COR-L47 (cell line): ENCODE measurements around the gene KRT7.
"Not testable (repeated sequence)": the region's sequence is repeated elsewhere in the genome, so short reads cannot be mapped to it uniquely, and the experiment has no call there.

Experiments
- DNase-seq: peaks from one replicate; lab custom pipeline; 2025; lab: John Stamatoyannopoulos, UW

The KRT7 gene

DNA sequence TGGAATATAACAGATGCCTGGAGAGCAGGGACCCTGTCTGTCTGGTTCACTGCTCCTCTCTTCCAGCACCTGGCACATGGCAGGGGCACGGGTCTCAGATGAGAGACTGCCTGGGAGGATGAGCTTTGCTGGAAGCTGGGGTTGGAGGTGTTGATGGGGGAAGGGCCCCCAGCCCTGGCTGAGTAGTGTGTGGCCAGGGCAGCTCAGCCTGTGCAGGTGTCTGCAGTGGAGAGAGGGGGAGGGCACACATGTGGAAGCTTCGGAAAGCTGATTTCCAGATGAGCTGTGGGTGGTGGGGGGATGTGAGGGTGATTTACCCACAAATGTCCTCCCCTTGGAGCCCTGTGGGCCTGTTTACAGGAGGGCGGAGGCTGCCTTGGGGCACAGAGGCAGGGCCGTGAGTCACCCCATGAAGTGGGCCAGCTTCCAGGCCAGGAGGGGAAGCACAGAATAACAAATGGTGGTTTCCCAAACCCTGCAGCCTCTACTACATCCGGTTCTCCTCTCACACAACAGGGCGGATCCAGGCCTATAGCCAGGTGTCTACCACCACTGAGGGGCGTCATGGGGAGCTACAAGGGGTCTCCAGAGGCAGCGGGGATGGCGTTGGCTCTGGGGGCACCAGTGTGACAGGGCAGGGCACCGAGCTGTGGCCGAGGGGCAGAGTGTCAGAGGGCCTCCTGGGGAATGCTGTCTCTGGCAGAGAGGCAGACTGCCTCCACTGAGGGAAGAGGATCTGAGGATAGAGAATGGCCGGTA, 11.0 kb downstream of the KRT7 start:
- DNase-seq, result peak; percentile 57

DNA sequence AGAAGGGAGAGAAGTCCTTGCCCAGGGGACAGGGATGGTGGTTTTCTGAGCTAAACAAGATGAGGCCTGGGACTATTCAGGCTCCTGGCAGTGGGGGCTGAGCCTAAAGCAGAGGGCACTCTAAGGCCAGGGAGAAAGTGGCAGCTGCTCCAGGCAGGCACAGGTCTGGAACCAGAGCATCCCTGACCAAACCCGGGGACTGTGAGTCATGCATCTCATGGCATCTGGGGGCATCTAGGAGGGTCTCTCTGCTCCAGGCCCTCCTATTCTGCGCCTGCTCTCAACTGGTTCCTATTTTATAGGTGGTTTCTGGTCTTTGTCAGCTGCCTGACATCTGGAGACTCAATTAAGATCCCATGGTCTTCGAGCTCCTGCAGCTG, 11.6 kb downstream of the KRT7 start:
- no peak for DNase-seq

DNA sequence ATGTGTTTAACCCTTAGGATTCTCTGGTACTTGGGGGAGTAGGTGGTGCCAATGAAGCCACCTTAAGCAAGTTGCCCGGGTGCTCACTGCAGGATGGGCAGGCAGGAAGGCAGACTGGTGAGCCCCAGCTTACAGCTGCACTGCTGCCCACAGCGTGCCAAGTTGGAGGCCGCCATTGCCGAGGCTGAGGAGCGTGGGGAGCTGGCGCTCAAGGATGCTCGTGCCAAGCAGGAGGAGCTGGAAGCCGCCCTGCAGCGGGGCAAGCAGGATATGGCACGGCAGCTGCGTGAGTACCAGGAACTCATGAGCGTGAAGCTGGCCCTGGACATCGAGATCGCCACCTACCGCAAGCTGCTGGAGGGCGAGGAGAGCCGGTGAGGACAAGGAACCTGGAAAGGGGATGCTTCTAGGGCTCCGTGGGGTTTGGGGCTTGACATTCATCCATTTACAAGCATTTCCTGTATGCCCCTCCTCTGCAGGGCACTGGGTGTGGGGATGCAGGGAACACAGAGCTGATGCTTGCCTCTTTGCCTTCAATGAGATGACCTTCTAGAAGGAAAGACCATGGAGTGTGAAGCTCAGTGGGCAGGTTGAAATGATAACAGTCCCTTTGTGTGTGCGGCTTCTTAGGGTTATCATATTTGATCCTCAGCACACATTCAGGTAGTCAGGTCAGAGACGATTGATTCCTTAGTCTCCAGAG, 12.4 kb downstream of the KRT7 start:
- no peak for DNase-seq

- DNase-seq, result no peak
Observed at GRCh38 chr12:52245962-52246569, 13.0 kb downstream of the KRT7 start.

GRCh38 chr12:52246720-52247621, 13.9 kb downstream of the KRT7 start:
- DNase-seq, result no peak

GRCh38 chr12:52247622-52248540, 14.8 kb downstream of the KRT7 start:
- DNase-seq, result no peak

GRCh38 chr12:52248541-52249461, 15.8 kb downstream of the KRT7 start:
- DNase-seq, result no peak

- no peak for DNase-seq
Observed at GRCh38 chr12:52249511-52250047, 16.5 kb downstream of the KRT7 start.

DNA sequence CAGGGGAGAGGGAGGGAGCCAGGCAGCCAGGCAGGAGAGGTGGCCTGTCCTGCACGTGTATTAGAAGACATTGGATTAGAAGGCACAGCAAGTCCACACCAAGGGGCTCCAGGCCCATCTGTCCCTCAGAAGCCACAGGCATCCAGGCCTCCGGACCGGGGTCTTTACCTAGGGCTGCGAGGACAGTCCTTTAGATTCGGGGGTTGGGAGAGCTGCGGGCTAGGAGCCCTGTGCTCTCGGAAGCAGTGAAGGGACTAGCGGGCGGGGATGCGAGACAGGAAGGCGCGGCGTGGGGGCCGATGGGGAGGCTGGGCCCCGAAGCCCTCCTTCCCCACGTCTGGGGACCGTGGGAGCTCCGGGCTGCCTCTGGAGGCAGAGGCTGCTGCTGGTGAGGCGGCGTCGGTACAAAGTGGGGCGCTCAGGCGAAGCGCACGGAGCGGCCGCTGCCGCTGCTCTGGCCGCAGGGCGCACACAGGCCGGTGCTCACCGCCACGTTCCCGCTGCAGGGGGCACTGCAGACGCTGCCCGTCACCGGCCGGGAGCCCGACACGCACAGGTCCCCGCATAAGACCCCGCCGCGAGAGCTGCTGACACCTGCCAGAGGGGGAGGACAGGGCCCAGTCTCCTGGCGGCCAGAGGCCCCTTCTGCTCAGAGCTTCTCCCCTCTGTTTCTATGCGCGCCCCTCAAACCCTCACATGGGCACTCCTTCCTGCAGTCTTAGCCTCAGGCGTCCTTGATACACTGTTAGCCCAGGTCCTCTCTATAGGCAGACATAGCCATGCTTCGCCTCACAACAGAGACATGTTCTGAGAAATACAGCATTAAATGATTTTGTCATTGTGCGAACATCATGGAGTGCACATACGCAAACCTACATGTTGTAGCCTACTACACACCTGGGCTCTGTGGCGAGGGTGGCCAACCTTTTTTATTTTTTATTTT, 17.3 kb downstream of the KRT7 start:
- no peak for DNase-seq

- no peak for DNase-seq
Observed at GRCh38 chr12:52251367-52252051, 18.5 kb downstream of the KRT7 start.

DNA sequence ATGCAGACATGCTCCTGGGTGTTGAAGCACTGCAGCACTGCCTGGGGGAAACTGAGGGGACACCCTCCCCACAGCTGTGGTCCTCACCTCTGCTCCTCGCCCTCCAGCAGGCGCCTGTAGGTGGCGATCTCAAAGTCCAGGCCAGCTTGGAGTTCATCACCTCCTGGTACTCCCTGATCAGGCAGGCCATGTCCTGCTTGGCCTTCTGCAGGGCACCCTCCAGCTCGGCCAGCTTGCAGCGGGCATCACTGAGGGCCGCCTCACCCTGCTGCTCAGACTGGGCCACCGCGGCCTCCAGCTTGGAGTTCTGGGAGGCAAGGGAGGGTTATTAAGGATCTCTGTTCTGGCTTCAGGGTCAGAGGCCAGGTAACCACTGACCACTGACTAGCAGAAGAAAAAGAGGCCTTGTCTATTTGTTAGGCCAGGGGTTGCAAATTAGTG, 19.2 kb downstream of the KRT7 start:
- not testable (repeated sequence) for DNase-seq

DNA sequence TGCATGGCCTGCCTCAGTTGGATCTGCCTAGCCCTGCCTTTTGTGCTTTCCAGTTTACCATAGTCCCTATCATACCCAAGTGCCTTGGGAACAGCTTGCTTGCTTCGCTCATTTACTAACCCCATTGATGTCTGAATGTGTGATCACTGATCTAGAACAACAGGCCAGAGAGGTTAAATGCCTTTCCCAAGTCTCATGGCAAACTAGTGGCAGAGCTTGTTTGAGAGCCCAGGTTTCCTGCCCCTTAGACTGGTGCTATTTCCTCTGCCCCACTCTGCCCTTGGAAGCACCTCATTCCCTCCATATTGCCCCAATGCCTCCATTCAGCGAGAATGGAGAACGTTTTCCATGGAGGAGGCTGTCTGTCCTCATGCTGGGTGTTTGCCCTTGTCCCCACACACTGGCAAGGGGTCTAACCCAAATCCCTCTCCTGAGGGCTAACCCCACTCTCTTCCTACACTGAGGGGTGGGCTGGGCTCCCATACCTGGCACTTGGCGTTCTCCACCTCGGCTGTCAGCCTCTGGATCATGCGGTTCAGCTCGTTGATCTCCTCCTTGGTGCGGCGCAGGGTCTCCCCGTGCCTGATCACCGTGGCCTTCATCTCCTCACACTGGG, 19.8 kb downstream of the KRT7 start:
- DNase-seq, result no peak

DNA sequence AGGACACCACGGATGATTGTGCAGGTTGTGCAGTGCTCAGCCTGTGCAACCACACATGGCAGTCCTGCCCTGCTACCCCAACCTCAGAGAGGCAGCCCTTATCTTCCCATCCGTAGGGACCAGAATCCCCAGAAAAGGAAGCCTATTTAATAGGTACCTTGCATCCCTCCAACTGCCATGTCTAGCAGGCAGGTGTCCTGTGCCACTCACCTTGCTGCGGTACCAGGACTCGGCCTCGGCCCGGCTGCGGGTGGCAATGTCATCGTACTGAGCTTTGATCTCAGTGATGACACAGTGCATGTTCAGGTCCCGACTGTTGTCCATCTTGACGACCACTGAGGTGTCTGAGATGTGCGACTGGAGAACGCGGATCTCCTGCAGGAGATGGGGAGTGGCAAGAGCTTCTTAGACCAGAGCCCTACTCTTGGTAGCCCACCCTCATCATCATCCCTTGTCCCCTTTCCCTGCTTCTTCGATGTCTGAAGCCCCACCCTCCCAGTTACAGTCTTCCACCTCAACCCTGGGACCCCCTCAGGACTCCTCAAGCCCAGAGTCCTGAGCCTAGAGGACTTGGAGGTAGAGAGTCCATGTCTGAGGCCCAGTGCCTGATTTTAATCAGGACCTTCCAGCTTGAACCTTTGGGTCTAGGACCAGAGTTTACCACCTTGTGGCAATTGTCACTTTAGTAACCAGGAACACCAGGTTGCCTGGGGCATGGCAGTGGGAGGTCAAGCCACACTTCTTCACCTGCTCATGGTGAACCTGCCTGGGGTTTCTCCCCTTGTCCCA, 20.5 kb downstream of the KRT7 start:
- DNase-seq, result no peak

- DNase-seq, result no peak
Observed at GRCh38 chr12:52254180-52254964, 21.3 kb downstream of the KRT7 start.

DNA sequence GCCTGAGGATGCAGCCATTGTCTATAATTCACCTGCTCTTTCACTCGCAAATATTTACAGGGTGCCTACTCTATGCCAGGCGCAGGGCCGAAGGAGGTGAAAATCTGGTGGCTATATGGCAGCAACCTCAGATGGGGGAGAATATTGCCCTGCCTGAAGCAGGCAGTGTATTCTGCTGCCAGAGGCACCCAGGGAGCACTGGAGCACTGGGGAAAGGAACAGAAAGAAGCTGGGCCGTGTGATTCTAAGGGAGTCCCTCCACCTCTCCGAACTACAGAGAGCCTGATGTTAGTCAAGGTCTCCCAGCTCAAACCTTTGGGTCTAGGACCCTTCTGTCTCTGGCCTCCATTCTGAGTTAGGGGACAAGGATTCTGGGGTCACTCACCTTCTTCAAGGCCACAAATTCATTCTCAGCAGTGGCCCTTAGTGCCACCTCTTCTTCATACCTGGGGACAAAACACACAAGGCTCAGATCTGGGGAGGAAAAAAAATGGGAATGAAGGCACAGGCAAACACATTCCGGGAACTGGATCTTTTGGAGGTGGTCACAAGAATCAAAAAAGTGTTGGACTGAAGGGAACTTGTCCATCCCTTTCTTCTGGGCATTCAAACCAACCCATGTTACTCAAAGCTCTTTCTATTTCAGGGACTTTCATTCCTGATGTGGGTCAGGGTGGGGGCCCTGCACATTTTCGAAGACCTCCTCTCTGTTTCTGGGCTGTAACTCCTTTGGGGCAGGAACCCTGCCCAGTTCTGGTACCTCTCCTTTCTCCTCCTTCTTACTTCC, 22.1 kb downstream of the KRT7 start:
- DNase-seq, result no peak
